ENCODE results near the gene WDR41. TPM values are rescaled to one million over a fixed set of nuclear protein-coding genes. Genes with fewer than 3 reads are reported as not detected.

Gene WDR41
- total RNA-seq, 1 experiment from 2014 or later, result 43.6 TPM

DNA sequence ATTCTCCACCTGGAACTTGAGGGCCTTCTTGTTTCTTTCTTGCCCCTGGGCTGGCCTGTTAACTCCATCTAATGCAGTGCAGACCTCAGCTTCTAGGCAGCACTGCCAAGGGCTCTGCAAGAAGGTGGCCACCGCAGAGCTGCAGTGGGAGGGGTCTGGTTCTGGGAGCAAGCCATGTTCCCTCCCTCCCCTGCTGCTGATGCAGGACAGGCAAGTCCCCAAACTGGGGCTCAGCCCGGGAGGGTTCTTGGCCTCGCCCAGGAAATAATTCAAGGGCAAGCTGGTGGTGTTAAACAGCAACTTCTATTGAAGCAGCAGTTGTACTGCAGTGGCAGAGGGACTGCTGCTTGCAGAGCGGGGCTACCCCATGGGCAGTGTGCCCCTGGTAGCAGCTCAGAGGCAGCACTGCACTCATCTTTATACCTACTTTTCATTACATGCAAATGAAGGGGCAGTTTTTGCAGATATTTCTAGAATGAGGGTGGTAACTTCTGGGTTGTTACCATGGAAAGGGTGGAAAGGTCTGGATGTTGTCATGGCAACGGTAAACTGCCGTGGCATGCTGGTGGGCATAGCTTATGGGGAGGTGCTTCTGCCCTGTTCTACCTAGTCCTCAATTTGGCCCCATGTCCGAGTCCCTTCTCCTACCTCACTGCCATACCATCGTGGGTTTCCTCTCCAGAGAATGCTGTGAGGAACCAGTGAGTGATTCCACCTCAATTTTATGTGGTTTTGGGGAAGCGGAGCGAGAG lies 82.1 kb downstream of the WDR41 start:
- Histone ChIP-seq H2AFZ (ENCODE audit: low read length) (no peak overlapping the region), H3K9ac (ENCODE audit: extremely low read depth, insufficient read length, low read length) (no peak overlapping the region), H2BK20ac (ENCODE audit: low read depth, low read length, poor library complexity, severe bottlenecking) (no peak overlapping the region), H3K4me2 (ENCODE audit: insufficient read depth, insufficient read length, low read length) (no peak overlapping the region), H2AK5ac (ENCODE audit: insufficient read length, low read length) (no peak overlapping the region), H3K79me2 (ENCODE audit: insufficient read depth, low read length) (no peaks in the 10 kb centered on the region), H3K23ac (ENCODE audit: insufficient read length, low read depth, low read length) (no peak overlapping the region), H3T11ph (ENCODE audit: low read length) (no peak overlapping the region), H3K56ac (ENCODE audit: insufficient read length, low read depth, low read length) (no peak overlapping the region), H2BK15ac (ENCODE audit: low read depth, low read length) (no peak overlapping the region), H2BK5ac (ENCODE audit: insufficient read length, low read length) (no peak overlapping the region), H4K20me1 (ENCODE audit: control insufficient read depth, insufficient read depth, insufficient read length) (no peaks in the 10 kb centered on the region), H3K9me3 (ENCODE audit: control insufficient read depth, low read depth, low read length) (no peaks in the 10 kb centered on the region), H4K5ac (ENCODE audit: insufficient read length, low read depth, low read length) (no peak overlapping the region), H3K27me3 (ENCODE audit: insufficient read depth, low read length) (no peaks in the 10 kb centered on the region), H3K79me1 (ENCODE audit: insufficient read depth, low read depth, low read length, poor library complexity, severe bottlenecking) (no peaks in the 10 kb centered on the region), H2BK120ac (ENCODE audit: low read depth, low read length, poor library complexity, severe bottlenecking) (no peak overlapping the region), H2BK12ac (ENCODE audit: insufficient read length, low read depth, low read length) (no peak overlapping the region), H4K91ac (ENCODE audit: insufficient read length, low read depth, low read length) (no peak overlapping the region), H3K18ac (ENCODE audit: insufficient read length, low read depth, low read length) (no peak overlapping the region), H3K27ac (ENCODE audit: insufficient read length, low read depth, low read length) (no peak overlapping the region), H3K4ac (ENCODE audit: low read depth, low read length) (no peak overlapping the region), H3K23me2 (ENCODE audit: insufficient read length, low read depth, low read length, poor library complexity, severe bottlenecking) (no peaks in the 10 kb centered on the region), H4K8ac (replicated peaks; ENCODE audit: insufficient read length, low read depth, low read length) (no peak overlapping the region), H3K14ac (ENCODE audit: insufficient read depth, low read length) (no peak overlapping the region), H3K4me1 (ENCODE audit: insufficient read depth, low read length) (no peaks in the 10 kb centered on the region)
- no peak for DNase-seq
- TF ChIP-seq, protein P1, sequence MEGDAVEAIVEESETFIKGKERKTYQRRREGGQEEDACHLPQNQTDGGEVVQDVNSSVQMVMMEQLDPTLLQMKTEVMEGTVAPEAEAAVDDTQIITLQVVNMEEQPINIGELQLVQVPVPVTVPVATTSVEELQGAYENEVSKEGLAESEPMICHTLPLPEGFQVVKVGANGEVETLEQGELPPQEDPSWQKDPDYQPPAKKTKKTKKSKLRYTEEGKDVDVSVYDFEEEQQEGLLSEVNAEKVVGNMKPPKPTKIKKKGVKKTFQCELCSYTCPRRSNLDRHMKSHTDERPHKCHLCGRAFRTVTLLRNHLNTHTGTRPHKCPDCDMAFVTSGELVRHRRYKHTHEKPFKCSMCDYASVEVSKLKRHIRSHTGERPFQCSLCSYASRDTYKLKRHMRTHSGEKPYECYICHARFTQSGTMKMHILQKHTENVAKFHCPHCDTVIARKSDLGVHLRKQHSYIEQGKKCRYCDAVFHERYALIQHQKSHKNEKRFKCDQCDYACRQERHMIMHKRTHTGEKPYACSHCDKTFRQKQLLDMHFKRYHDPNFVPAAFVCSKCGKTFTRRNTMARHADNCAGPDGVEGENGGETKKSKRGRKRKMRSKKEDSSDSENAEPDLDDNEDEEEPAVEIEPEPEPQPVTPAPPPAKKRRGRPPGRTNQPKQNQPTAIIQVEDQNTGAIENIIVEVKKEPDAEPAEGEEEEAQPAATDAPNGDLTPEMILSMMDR (conservative IDR thresholded peaks at IDR 0.05), result no peak
- no peak overlapping the region for H3K4me3 Mint-ChIP-seq
- peaks cover 3% of the 10 kb centered on the region; the same call in 1 of the 2 replicates for H3K27me3 Mint-ChIP-seq (ENCODE audit: low read depth)
- H3K36me3 Mint-ChIP-seq (ENCODE audit: insufficient read depth in 1 of 3, low read depth in 3 of 3), result no peaks in the 10 kb centered on the region
- no CpG with 5 or more reads among the region's 10 CpGs for WGBS (ENCODE audit: extremely low coverage, insufficient read length, low lambda C conversion rate)
- H3K9me3 Mint-ChIP-seq, result no peaks in the 10 kb centered on the region; a peak in 1 of 5 replicates
- H3K4me1 Mint-ChIP-seq, result no peaks in the 10 kb centered on the region
- H3K27ac Mint-ChIP-seq, result no peak overlapping the region
